Astrocyte of the spinal cord (primary cell): Measurements from ENCODE around the gene ZNF692.

ENCODE experiments used
- DNase-seq: peaks from one replicate; pipeline ENCODE4 v3.0.0; 2011; ENCODE audit warnings: low read depth, low spot score
- H3K4me3 ChIP-seq: 2 replicates; pipeline ENCODE4 v1.5.1; 2011; ENCODE audit warnings: low read depth, mild to moderate bottlenecking, low read length, moderate library complexity
- CTCF ChIP-seq: IDR thresholded peaks from 2 replicates; pipeline ENCODE4 v1.5.1; 2012; ENCODE audit warnings: low read depth, mild to moderate bottlenecking, low read length, inconsistent platforms
- in situ Hi-C: cut with HindIII; loops from 2 replicates; pipeline ENCODE4 v1.10.0; 2017; ENCODE audit warnings: low sequenced_read_pairs

ZNF692 gene

DNA sequence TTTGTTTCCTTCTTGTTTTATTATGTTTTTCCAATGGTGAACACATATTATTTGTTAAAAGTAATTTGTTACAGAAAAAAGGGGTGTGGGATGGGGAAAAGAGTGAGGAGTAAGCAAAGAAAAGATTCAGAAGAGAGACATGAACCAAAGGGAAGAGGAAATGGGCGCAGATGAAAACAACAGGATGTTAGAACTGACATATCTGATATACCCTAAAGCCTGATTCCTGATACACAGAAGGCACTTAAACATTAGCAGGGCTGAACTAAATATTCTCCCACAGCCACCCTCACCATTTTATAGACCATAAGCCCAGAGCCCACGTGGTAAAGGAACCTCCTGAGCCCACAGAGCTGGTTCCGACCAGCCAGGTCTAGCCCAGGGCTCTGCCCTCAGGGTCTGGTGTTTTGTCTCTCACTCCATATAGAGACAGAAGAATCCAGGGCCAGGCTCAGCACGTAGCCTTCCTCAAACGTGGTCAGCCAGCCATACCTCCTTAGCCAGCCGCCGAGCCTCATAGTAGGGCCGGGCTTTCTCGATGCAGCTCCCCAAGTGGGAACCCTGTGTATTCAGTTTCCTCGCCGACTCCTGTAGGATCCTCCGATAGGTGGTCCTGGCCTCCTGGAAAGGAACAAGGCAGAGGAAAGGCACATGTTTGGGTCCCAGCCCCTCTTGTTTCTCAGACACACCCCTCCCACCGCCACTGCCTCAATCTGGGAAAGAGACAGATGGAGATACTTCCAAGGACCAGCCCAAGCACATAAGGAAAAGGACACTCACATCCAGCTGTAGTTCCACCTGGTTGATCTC, 42.6 kb downstream of the ZNF692 start:
- DNase-seq: no peak
- no peak overlapping the region for H3K4me3 ChIP-seq
- TF ChIP-seq CTCF: no peak
- in situ Hi-C loops: no loop called here

GRCh38 chr1:248815407-248816034, 43.4 kb downstream of the ZNF692 start:
- DNase-seq: no peak
- no peak overlapping the region for H3K4me3 ChIP-seq
- in situ Hi-C loops: no loop called here
- TF ChIP-seq CTCF: no peak

- TF ChIP-seq CTCF: no peak
- no peak overlapping the region for H3K4me3 ChIP-seq
- in situ Hi-C loops: no loop called here
- DNase-seq: no peak
Measured at GRCh38 chr1:248814351-248814750, 44.5 kb downstream of the ZNF692 start.

DNA sequence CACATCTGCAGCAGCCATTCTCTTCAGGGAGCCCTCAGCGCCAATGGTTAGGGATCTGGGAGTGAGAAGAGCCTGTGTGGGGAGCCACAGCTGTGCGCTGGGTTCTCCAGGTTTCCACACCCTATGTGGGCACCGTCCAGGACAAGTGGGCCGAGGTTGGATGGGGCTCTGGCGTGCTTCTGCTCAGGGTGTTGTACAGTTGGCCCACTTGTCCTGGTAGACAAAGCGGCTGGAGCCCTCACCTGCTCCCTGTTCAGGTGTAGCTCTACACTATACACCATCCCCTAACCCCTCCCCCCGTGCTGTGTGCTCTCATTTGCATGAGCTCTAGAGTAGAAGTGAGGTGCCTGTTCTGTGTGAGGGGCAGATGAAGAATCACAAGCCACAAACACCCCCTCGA, 45.3 kb downstream of the ZNF692 start:
- H3K4me3 ChIP-seq: no peak overlapping the region
- TF ChIP-seq CTCF: no peak
- in situ Hi-C loops: no loop called here
- no peak for DNase-seq

GRCh38 chr1:248812736-248813425, 46.0 kb downstream of the ZNF692 start:
- in situ Hi-C loops: no loop called here
- no peak for TF ChIP-seq CTCF
- H3K4me3 ChIP-seq: no peak overlapping the region
- no peak for DNase-seq

GRCh38 chr1:248811514-248812490, 47.1 kb downstream of the ZNF692 start:
- no peak overlapping the region for H3K4me3 ChIP-seq
- TF ChIP-seq CTCF: no peak
- no peak for DNase-seq
- in situ Hi-C loops: no loop called here
